K562 (cell line): ENCODE data around the gene CACYBP. TPM values are rescaled to one million over a fixed set of nuclear protein-coding genes. Genes with fewer than 3 reads are reported as not detected.
A peak's percentile ranks its signal among the peaks of the same experiment; 100 is the strongest.

ENCODE experiments used
- ARID3A ChIP-seq: IDR thresholded peaks from 2 replicates; pipeline ENCODE4 v1.6.1; 2012; ENCODE audit warnings: low read depth, low read length, improper control_type of control experiment, borderline replicate concordance
- FOXA3 ChIP-seq, 2 experiments: fragments of 450-650 bp in 1 of 2; sonication (generic) in 1 of 2; formaldehyde crosslinking; IDR thresholded peaks in 1 of 2; conservative IDR thresholded peaks in 1 of 2; 2 replicates each; pipeline versions ENCODE4 v1.4.0 to v1.8.0; 2020 to 2022; ENCODE audit warnings: mild to moderate bottlenecking in 2 of 2, missing genetic modification reagents in 1 of 2
- FOXK2 ChIP-seq, 2 experiments: fragments of 450-650 bp; IDR thresholded peaks in 1 of 2; conservative IDR thresholded peaks in 1 of 2; 2 replicates each; pipeline ENCODE4 v1.6.1; 2016; ENCODE audit warnings: low read depth in 2 of 2, mild to moderate bottlenecking in 1 of 2
- GABPB1 ChIP-seq: sonication (generic); formaldehyde crosslinking; IDR thresholded peaks from 2 replicates; pipeline ENCODE4 v1.8.0; 2022; ENCODE audit warnings: mild to moderate bottlenecking, missing genetic modification reagents
- KDM5B ChIP-seq: fragments of 200-600 bp; sonication (generic); IDR thresholded peaks from 2 replicates; pipeline ENCODE4 v1.6.1; 2012; ENCODE audit warnings: low read depth, mild to moderate bottlenecking, moderate library complexity, low read length, control low read depth, inconsistent platforms; ENCODE audit not compliant: insufficient replicate concordance
- NEUROD1 ChIP-seq: fragments of 150-350 bp; IDR thresholded peaks from 2 replicates; pipeline ENCODE4 v1.6.1; 2014; ENCODE audit warnings: borderline replicate concordance, low read length, low read depth; ENCODE audit not compliant: partially characterized antibody
- NFXL1 ChIP-seq: fragments of 450-650 bp; formaldehyde crosslinking; IDR thresholded peaks from 2 replicates; pipeline ENCODE4 v1.4.0; 2021; ENCODE audit warnings: mild to moderate bottlenecking
- RBFOX2 ChIP-seq: fragments of 200-400 bp; formaldehyde crosslinking; IDR thresholded peaks from 2 replicates; pipeline ENCODE4 v1.6.1; 2017; ENCODE audit warnings: low read depth, mild to moderate bottlenecking, low read length, moderate library complexity
- SLC30A9 ChIP-seq: fragments of 250-450 bp; sonication (Bioruptor Pico); IDR thresholded peaks from 2 replicates; pipeline ENCODE4 v1.8.0; 2022; ENCODE audit warnings: mild to moderate bottlenecking, moderate library complexity
- ZNF24 ChIP-seq: fragments of 450-650 bp; IDR thresholded peaks from 2 replicates; pipeline ENCODE4 v1.6.1; 2016
- ZNF717 ChIP-seq: fragments of 250-450 bp; sonication (Bioruptor Pico); IDR thresholded peaks from 2 replicates; pipeline ENCODE4 v1.5.0; 2021
- polyA plus RNA-seq, 8 experiments: library from polyadenylated mRNA; depleted of rRNA in 4 of 8; stranded (reverse) in 5 of 8; unstranded in 3 of 8; fragments of >200 nt; fragmentation: Nextera tagmentation in 2 of 8; fragmentation: Illumina TruSeq in 1 of 8; extraction: Ambion mirVana in 2 of 8; extraction: Trizol in 1 of 8; gene quantifications; 2 replicates each; pipeline versions ENCODE4 v1.2.1 to v1.2.3, GENCODE V29; 2011 to 2014; ENCODE audit warnings: inconsistent platforms in 1 of 8, missing spikeins in 1 of 8
- total RNA-seq, 7 experiments: library from RNA; depleted of rRNA in 6 of 7; stranded (reverse); fragments of >200 nt in 6 of 7; fragmentation: Illumina TruSeq in 2 of 7; extraction: Trizol in 2 of 7; gene quantifications; 2 replicates each; pipeline versions ENCODE4 v1.2.1 to v1.2.3, GENCODE V29; 2011 to 2021; ENCODE audit warnings: low replicate concordance in 1 of 7
- TF ChIP-seq, protein P1 (sequence below): fragments of 450-650 bp; IDR thresholded peaks from 2 replicates; pipeline ENCODE4 v1.6.1; 2016; ENCODE audit warnings: antibody characterized with exemption
- TF ChIP-seq, protein P2 (sequence below): fragments of 250-450 bp; sonication (Bioruptor Pico); IDR thresholded peaks from 2 replicates; pipeline ENCODE4 v1.4.0; 2020

CACYBP gene
- total and polyA plus RNA-seq, 9 of the 15 experiments (the other 6 are each of a cell fraction or from before 2014, with no cell fraction given), result 147 to 1,576 (median 488) TPM

- TF ChIP-seq, protein P1, sequence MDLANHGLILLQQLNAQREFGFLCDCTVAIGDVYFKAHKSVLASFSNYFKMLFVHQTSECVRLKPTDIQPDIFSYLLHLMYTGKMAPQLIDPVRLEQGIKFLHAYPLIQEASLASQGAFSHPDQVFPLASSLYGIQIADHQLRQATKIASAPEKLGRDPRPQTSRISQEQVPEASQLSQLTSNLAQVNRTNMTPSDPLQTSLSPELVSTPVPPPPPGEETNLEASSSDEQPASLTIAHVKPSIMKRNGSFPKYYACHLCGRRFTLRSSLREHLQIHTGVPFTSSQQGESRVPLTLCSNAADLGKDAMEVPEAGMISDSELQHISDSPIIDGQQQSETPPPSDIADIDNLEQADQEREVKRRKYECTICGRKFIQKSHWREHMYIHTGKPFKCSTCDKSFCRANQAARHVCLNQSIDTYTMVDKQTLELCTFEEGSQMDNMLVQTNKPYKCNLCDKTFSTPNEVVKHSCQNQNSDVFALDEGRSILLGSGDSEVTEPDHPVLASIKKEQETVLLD, result no peak; the same call in 1 of the 2 replicates
- TF ChIP-seq ZNF24 (peak; percentile 52; the same call in 1 of the 2 replicates), FOXA3 (CRISPR knock-in tag; conservative IDR thresholded peaks at IDR 0.05 in 1 of 2, IDR thresholded peaks at IDR 0.05 in 1 of 2) (peak; percentile 82 to 92), NFXL1 (CRISPR knock-in tag) (no peak), ARID3A (peak; percentile 91), GABPB1 (CRISPR knock-in tag) (no peak), NEUROD1 (no peak), KDM5B (no peak), ZNF717 (CRISPR knock-in tag) (no peak), FOXK2 (conservative IDR thresholded peaks at IDR 0.05 in 1 of 2, IDR thresholded peaks at IDR 0.05 in 1 of 2; ENCODE audit: low read depth in 2 of 2) (peak; percentile 98 to 100), RBFOX2 (no peak), SLC30A9 (CRISPR knock-in tag) (no peak)
- TF ChIP-seq, protein P2, sequence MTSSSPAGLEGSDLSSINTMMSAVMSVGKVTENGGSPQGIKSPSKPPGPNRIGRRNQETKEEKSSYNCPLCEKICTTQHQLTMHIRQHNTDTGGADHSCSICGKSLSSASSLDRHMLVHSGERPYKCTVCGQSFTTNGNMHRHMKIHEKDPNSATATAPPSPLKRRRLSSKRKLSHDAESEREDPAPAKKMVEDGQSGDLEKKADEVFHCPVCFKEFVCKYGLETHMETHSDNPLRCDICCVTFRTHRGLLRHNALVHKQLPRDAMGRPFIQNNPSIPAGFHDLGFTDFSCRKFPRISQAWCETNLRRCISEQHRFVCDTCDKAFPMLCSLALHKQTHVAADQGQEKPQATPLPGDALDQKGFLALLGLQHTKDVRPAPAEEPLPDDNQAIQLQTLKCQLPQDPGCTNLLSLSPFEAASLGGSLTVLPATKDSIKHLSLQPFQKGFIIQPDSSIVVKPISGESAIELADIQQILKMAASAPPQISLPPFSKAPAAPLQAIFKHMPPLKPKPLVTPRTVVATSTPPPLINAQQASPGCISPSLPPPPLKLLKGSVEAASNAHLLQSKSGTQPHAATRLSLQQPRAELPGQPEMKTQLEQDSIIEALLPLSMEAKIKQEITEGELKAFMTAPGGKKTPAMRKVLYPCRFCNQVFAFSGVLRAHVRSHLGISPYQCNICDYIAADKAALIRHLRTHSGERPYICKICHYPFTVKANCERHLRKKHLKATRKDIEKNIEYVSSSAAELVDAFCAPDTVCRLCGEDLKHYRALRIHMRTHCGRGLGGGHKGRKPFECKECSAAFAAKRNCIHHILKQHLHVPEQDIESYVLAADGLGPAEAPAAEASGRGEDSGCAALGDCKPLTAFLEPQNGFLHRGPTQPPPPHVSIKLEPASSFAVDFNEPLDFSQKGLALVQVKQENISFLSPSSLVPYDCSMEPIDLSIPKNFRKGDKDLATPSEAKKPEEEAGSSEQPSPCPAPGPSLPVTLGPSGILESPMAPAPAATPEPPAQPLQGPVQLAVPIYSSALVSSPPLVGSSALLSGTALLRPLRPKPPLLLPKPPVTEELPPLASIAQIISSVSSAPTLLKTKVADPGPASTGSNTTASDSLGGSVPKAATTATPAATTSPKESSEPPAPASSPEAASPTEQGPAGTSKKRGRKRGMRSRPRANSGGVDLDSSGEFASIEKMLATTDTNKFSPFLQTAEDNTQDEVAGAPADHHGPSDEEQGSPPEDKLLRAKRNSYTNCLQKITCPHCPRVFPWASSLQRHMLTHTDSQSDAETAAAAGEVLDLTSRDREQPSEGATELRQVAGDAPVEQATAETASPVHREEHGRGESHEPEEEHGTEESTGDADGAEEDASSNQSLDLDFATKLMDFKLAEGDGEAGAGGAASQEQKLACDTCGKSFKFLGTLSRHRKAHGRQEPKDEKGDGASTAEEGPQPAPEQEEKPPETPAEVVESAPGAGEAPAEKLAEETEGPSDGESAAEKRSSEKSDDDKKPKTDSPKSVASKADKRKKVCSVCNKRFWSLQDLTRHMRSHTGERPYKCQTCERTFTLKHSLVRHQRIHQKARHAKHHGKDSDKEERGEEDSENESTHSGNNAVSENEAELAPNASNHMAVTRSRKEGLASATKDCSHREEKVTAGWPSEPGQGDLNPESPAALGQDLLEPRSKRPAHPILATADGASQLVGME (CRISPR knock-in tag), result no peak
Measured at GRCh38 chr1:174964261-174964971, 35.3 kb upstream of the CACYBP start (continued).
